Neural cell (in vitro differentiated cells): ENCODE measurements around the gene CDCA7L. TPM values are rescaled to one million over a fixed set of nuclear protein-coding genes. Genes with fewer than 3 reads are reported as not detected.

Experiments
- H2AFZ ChIP-seq: fragments of 200-600, 300-800 bp; sonication (generic), shearing (Covaris generic); 2 replicates; pipeline ENCODE4 v1.6.0; 2014; ENCODE audit warnings: low read depth, mild to moderate bottlenecking, antibody characterized with exemption, low read length, moderate library complexity
- H3F3A ChIP-seq: fragments of 200-600 bp; shearing (Covaris generic); 2 replicates; pipeline ENCODE4 v1.6.1; 2016; ENCODE audit warnings: mild to moderate bottlenecking, moderate library complexity, mixed read lengths, antibody characterized with exemption, low read length; ENCODE audit not compliant: insufficient read depth, poor library complexity, severe bottlenecking
- H3K27ac ChIP-seq: fragments of 200-600, 300-800 bp; sonication (generic), shearing (Covaris generic); 2 replicates; pipeline ENCODE4 v1.5.1; 2014; ENCODE audit warnings: mild to moderate bottlenecking, low read length, moderate library complexity
- H3K27me3 ChIP-seq: fragments of 300-800, 200-600 bp; sonication (generic), shearing (Covaris generic); 2 replicates; pipeline ENCODE4 v1.6.0; 2014; ENCODE audit warnings: mild to moderate bottlenecking, low read depth, low read length, moderate library complexity; ENCODE audit not compliant: insufficient read depth
- H3K36me3 ChIP-seq: fragments of 300-800, 200-600 bp; sonication (generic), shearing (Covaris generic); 2 replicates; pipeline ENCODE4 v1.5.1; 2014; ENCODE audit warnings: mild to moderate bottlenecking, antibody characterized with exemption, low read length, moderate library complexity; ENCODE audit not compliant: insufficient read depth
- H3K4me2 ChIP-seq: fragments of 300-800, 200-600 bp; sonication (generic), shearing (Covaris generic); 2 replicates; pipeline ENCODE4 v1.6.0; 2014; ENCODE audit warnings: mild to moderate bottlenecking, low read length
- H3K4me3 ChIP-seq: fragments of 300-800, 200-600 bp; sonication (generic), shearing (Covaris generic); 2 replicates; pipeline ENCODE4 v1.5.1; 2014; ENCODE audit warnings: mild to moderate bottlenecking, low read length, moderate library complexity
- H3K79me2 ChIP-seq: fragments of 200-600 bp; shearing (Covaris generic); replicated peaks from 2 replicates; pipeline ENCODE4 v1.6.0; 2014; ENCODE audit warnings: mild to moderate bottlenecking, low read length, moderate library complexity; ENCODE audit not compliant: insufficient read depth
- H3K9ac ChIP-seq: fragments of 300-800, 200-600 bp; sonication (generic), shearing (Covaris generic); 2 replicates; pipeline ENCODE4 v1.6.1; 2016; ENCODE audit warnings: mild to moderate bottlenecking, low read length, mixed read lengths
- H3K9me2 ChIP-seq: fragments of 200-600 bp; shearing (Covaris generic); 2 replicates; pipeline ENCODE4 v1.6.1; 2016; ENCODE audit warnings: mild to moderate bottlenecking, low read length, mixed read lengths; ENCODE audit not compliant: insufficient read depth
- H3K9me3 ChIP-seq: fragments of 200-600, 300-800 bp; sonication (generic), shearing (Covaris generic); 2 replicates; pipeline ENCODE4 v1.6.1; 2016; ENCODE audit warnings: mild to moderate bottlenecking, mixed run types, low read length, moderate library complexity, mixed read lengths
- H4K20me1 ChIP-seq: fragments of 200-600 bp; shearing (Covaris generic); 2 replicates; pipeline ENCODE4 v1.6.1; 2016; ENCODE audit warnings: mild to moderate bottlenecking, mixed run types; ENCODE audit not compliant: insufficient read depth
- CTCF ChIP-seq: fragments of 450-650 bp; IDR thresholded peaks from 2 replicates; pipeline ENCODE4 v1.5.1; 2014; ENCODE audit warnings: antibody characterized with exemption, mild to moderate bottlenecking, moderate library complexity; ENCODE audit not compliant: poor library complexity, severe bottlenecking
- EP300 ChIP-seq: fragments of 450-650 bp; conservative IDR thresholded peaks from 2 replicates; pipeline ENCODE4 v1.6.1; 2014; ENCODE audit warnings: antibody characterized with exemption, mild to moderate bottlenecking, moderate library complexity; ENCODE audit not compliant: poor library complexity, severe bottlenecking
- EZH2 ChIP-seq: fragments of 200-600, 300-800 bp; shearing (Covaris generic), sonication (generic); IDR thresholded peaks from 2 replicates; pipeline ENCODE4 v1.6.1; 2014; ENCODE audit warnings: antibody characterized with exemption, low read length, borderline replicate concordance, mild to moderate bottlenecking; ENCODE audit not compliant: insufficient read depth, poor library complexity, severe bottlenecking
- MXI1 ChIP-seq: fragments of 450-650 bp; conservative IDR thresholded peaks from 2 replicates; pipeline ENCODE4 v1.6.1; 2014; ENCODE audit warnings: antibody characterized with exemption, mild to moderate bottlenecking; ENCODE audit not compliant: poor library complexity, severe bottlenecking
- POLR2AphosphoS5 ChIP-seq: IDR thresholded peaks from 2 replicates; pipeline ENCODE4 v1.6.1; 2012
- RAD21 ChIP-seq: fragments of 450-650 bp; conservative IDR thresholded peaks from 2 replicates; pipeline ENCODE4 v1.6.1; 2014; ENCODE audit warnings: antibody characterized with exemption, mild to moderate bottlenecking, moderate library complexity
- REST ChIP-seq: IDR thresholded peaks from 2 replicates; pipeline ENCODE4 v1.6.1; 2012; ENCODE audit warnings: borderline replicate concordance
- SMC3 ChIP-seq: fragments of 450-650 bp; conservative IDR thresholded peaks from 2 replicates; pipeline ENCODE4 v1.6.1; 2014; ENCODE audit warnings: antibody characterized with exemption, mild to moderate bottlenecking, moderate library complexity; ENCODE audit not compliant: poor library complexity
- TAF1 ChIP-seq: IDR thresholded peaks from 2 replicates; pipeline ENCODE4 v1.6.1; 2012; ENCODE audit warnings: low read depth
- polyA plus RNA-seq: library from polyadenylated mRNA; depleted of rRNA; stranded (reverse); fragments of >200 nt; gene quantifications from 2 replicates; pipeline ENCODE4 v1.2.3, GENCODE V29; 2014

Gene CDCA7L
- polyA plus RNA-seq, 1 donor from 2014 or later, result 3.4 TPM

GRCh38 chr7:21916176-21916575 lies 29.5 kb downstream of the CDCA7L start:
- no peaks in the 10 kb centered on the region for H3K9me3 ChIP-seq
- no peak overlapping the region for H3K9ac ChIP-seq
- H3K27ac ChIP-seq, result peak overlapping the region; percentile 61
- no peaks in the 10 kb centered on the region for H3K79me2 ChIP-seq
- H2AFZ ChIP-seq, result no peak overlapping the region
- TF ChIP-seq TAF1, result no peak
- TF ChIP-seq POLR2AphosphoS5, result no peak
- TF ChIP-seq MXI1, result no peak
- no peak for TF ChIP-seq SMC3
- TF ChIP-seq REST, result no peak
- TF ChIP-seq EZH2, result no peak
- no peak for TF ChIP-seq CTCF
- no peak for TF ChIP-seq EP300
- TF ChIP-seq RAD21, result no peak
- H3K4me2 ChIP-seq, result no peak overlapping the region
- H4K20me1 ChIP-seq, result no peaks in the 10 kb centered on the region
- H3K9me2 ChIP-seq, result no peaks in the 10 kb centered on the region
- H3K36me3 ChIP-seq, result no peaks in the 10 kb centered on the region
- no peaks in the 10 kb centered on the region for H3F3A ChIP-seq
- no peaks in the 10 kb centered on the region for H3K27me3 ChIP-seq
- H3K4me3 ChIP-seq, result peak overlapping the region; percentile 22

GRCh38 chr7:21915140-21915539 lies 30.6 kb downstream of the CDCA7L start:
- no peaks in the 10 kb centered on the region for H3K9me3 ChIP-seq
- no peaks in the 10 kb centered on the region for H3F3A ChIP-seq
- no peak overlapping the region for H2AFZ ChIP-seq
- H3K9ac ChIP-seq, result no peak overlapping the region
- no peak overlapping the region for H3K4me3 ChIP-seq
- no peak overlapping the region for H3K27ac ChIP-seq
- no peaks in the 10 kb centered on the region for H4K20me1 ChIP-seq
- no peak overlapping the region for H3K4me2 ChIP-seq
- TF ChIP-seq CTCF (no peak), EP300 (no peak), RAD21 (no peak), POLR2AphosphoS5 (no peak), MXI1 (no peak), TAF1 (no peak), EZH2 (no peak), REST (no peak), SMC3 (no peak)
- no peaks in the 10 kb centered on the region for H3K36me3 ChIP-seq
- no peaks in the 10 kb centered on the region for H3K79me2 ChIP-seq
- no peaks in the 10 kb centered on the region for H3K27me3 ChIP-seq
- no peaks in the 10 kb centered on the region for H3K9me2 ChIP-seq
